Activated CD4-positive, alpha-beta T cell treated with anti-CD3 and anti-CD28 coated beads, Interleukin-2, amount 50 U/mL, for 4 hours (primary cell): ENCODE measurements around the gene POLR1E.
"Not testable (repeated sequence)": the region's sequence is repeated elsewhere in the genome, so short reads cannot be mapped to it uniquely, and the experiment has no call there.

Experiments used
- DNase-seq, 2 experiments: peaks; one replicate each; pipeline ENCODE4 v3.0.0-alpha.2; 2020

POLR1E gene

GRCh38 chr9:37465249-37466036 is 20.3 kb upstream of the POLR1E start, which contains the start of gene ZBTB5:
TSS of gene ZBTB5 (minus strand) at chr9:37465450. CDS start at chr9:37442551, 22,899 bp downstream.
- peak; percentile 98 to 99 for DNase-seq

- DNase-seq = no peak
These were observed 19.6 kb upstream of the POLR1E start for GRCh38 chr9:37466037-37466709.

- not testable (repeated sequence) for DNase-seq
These were observed 18.2 kb upstream of the POLR1E start for GRCh38 chr9:37467530-37467929.

- no peak for DNase-seq
These were observed 17.1 kb upstream of the POLR1E start for GRCh38 chr9:37468620-37469019.

- DNase-seq = no peak
These were observed 13.6 kb upstream of the POLR1E start for GRCh38 chr9:37471942-37472684.

GRCh38 chr9:37473982-37474381 is 11.8 kb upstream of the POLR1E start:
- DNase-seq = not testable (repeated sequence)

GRCh38 chr9:37474438-37474837 is 11.3 kb upstream of the POLR1E start:
- no peak for DNase-seq

- DNase-seq = no peak
These were observed 8.8 kb upstream of the POLR1E start for GRCh38 chr9:37476930-37477329.

GRCh38 chr9:37477443-37477842 is 8.3 kb upstream of the POLR1E start:
- DNase-seq = not testable (repeated sequence)

GRCh38 chr9:37477987-37478619 is 7.6 kb upstream of the POLR1E start:
- not testable (repeated sequence) for DNase-seq

- no peak for DNase-seq
These were observed 5.0 kb upstream of the POLR1E start for GRCh38 chr9:37480759-37481158.

- no peak for DNase-seq
These were observed 488 bp downstream of the POLR1E start for GRCh38 chr9:37486256-37486615.

GRCh38 chr9:37486616-37487548 is 1.1 kb downstream of the POLR1E start:
- DNase-seq = no peak

- DNase-seq = no peak
These were observed 6.2 kb downstream of the POLR1E start for GRCh38 chr9:37491939-37492338.

GRCh38 chr9:37495571-37495970 is 9.8 kb downstream of the POLR1E start:
- no peak for DNase-seq

GRCh38 chr9:37496020-37496419 is 10.3 kb downstream of the POLR1E start:
- no peak for DNase-seq

GRCh38 chr9:37497320-37497719 is 11.6 kb downstream of the POLR1E start:
- no peak for DNase-seq

GRCh38 chr9:37498457-37498856 is 12.7 kb downstream of the POLR1E start:
- no peak for DNase-seq

- no peak for DNase-seq
These were observed 13.5 kb downstream of the POLR1E start for GRCh38 chr9:37499297-37499696.

- no peak for DNase-seq
These were observed 16.3 kb downstream of the POLR1E start for GRCh38 chr9:37501957-37502596.

- peak; percentile 12 to 14 for DNase-seq
These were observed 18.0 kb downstream of the POLR1E start for GRCh38 chr9:37503736-37504135.
